Measurements from ENCODE around the gene TPTE. TPM values are rescaled to one million over a fixed set of nuclear protein-coding genes. Genes with fewer than 3 reads are reported as not detected.
"Not testable (repeated sequence)": the region's sequence is repeated elsewhere in the genome, so short reads cannot be mapped to it uniquely, and the experiment has no call there.

Gene TPTE
- total and polyA plus RNA-seq, 4 experiments from 2014 or later: not detected

DNA sequence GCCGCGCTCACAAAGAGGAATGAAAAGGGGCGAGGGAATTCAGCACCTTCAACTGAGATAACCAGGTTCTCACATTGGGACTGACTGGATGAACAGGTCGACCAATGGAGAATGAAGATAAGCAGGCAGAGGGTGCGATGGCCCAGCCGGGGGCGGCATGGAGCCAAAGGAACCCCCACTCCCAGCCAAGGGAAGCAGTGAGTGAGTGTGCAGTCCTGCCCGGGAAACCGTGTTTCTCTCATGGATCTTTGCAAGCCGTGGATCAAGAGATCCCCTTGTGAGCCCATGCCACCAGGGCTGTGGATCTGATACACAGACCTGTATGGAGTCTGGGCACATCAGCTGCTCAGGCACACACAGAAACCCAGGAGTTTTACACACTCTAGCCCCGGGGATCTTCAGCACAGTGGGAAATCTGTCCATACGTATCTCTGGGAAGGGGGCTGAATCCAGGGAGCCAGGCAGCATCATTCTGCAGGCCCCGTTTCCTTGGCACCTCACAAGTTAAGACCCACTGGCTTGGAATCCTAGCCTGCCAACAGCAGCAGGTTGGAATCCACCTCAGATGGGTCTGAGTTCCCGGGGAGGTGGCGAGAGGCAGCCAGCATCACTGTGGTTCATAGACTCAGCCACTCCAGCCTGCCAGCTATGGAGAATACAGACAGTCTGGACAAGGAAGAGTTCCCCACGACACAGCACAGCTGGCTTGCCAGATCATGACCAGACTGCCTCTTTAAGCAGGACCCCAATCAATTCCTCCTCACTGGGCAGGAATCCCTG is 53.3 kb downstream of the TPTE start:
- H3K36me3 ChIP-seq (ENCODE audit: insufficient read depth, low read length); H3K4me1 Mint-ChIP-seq; H3K36me3 Mint-ChIP-seq; POLR2A ChIA-PET (ENCODE audit: partially characterized antibody); H3K27me3 ChIP-seq (ENCODE audit: insufficient read depth, low read length); intact Hi-C loops (cut with micrococcal nuclease); H3K27me3 Mint-ChIP-seq; H3K4me1 ChIP-seq (ENCODE audit: insufficient read depth, low read length); DNase-seq; H3K27ac Mint-ChIP-seq; H3K27ac ChIP-seq (ENCODE audit: low read depth, low read length); H3K4me3 Mint-ChIP-seq; H3K4me3 ChIP-seq (ENCODE audit: low read length in 2 of 2); CTCF ChIA-PET (ENCODE audit: partially characterized antibody): not testable (repeated sequence)
- peaks cover 0 to 40% (median 28%) of the 10 kb centered on the region in 8 donors for H3K9me3 Mint-ChIP-seq
- peaks cover 0 to 19% of the 10 kb centered on the region in 2 donors for H3K9me3 ChIP-seq (ENCODE audit: control insufficient read depth in 1 of 2, low read length in 2 of 2)

DNA sequence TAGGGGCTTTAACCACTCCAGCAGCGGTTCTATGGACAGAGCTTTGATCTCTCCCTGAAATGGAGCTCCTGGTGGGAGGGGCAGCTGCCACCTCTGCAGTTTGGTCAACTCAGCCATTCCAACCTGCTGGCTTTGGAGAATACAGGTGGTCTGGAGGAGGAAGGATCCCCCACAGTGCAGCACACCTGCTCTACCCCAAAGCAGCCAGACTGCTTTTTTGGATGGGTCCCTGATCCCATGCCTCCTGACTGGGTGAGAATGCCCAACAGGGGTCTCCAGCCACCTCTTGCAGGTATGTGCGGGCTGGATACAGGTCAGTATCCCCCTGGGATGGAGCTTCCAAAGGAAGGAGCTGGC is 53.9 kb downstream of the TPTE start:
- POLR2A ChIA-PET (ENCODE audit: partially characterized antibody): no interaction called here
- H3K4me3 Mint-ChIP-seq: no peak overlapping the region

DNA sequence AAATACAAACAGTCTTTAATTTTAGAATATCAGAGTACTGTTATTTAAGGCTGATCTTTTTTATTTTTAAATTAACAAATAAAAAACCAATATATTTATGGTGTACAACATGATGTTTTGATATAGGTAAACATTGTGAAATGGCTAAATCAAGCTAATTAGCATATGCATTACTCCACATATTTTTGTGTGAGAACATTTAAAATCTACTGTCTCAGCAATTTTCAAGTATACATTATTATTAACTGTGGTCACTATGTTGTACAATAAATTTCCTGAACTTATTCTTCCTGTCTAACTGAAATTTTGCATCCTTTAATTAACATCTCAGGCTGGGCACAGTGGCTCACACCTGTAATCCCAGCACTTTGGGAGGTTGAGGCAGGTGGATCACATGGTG is 57.5 kb downstream of the TPTE start:
- POLR2A ChIA-PET (ENCODE audit: partially characterized antibody); CTCF ChIA-PET (ENCODE audit: partially characterized antibody); H3K4me3 ChIP-seq (ENCODE audit: low read length in 2 of 2); H3K4me3 Mint-ChIP-seq; H3K27me3 ChIP-seq (ENCODE audit: insufficient read depth, low read length); H3K27ac Mint-ChIP-seq; intact Hi-C loops (cut with micrococcal nuclease); H3K4me1 Mint-ChIP-seq; H3K4me1 ChIP-seq (ENCODE audit: insufficient read depth, low read length); DNase-seq; H3K27ac ChIP-seq (ENCODE audit: low read depth, low read length); H3K27me3 Mint-ChIP-seq; H3K36me3 ChIP-seq (ENCODE audit: insufficient read depth, low read length); H3K36me3 Mint-ChIP-seq: not testable (repeated sequence)
- H3K9me3 ChIP-seq (ENCODE audit: control insufficient read depth in 1 of 2, low read length in 2 of 2): peaks cover 0 to 13% of the 10 kb centered on the region in 2 donors
- H3K9me3 Mint-ChIP-seq: peaks cover 0 to 36% (median 25%) of the 10 kb centered on the region in 8 donors

More for the DNA sequence above, 53.9 kb downstream of the TPTE start:
- Histone ChIP-seq H3K9me3 (ENCODE audit: control insufficient read depth in 1 of 2, low read length in 2 of 2) (peaks cover 0 to 19% of the 10 kb centered on the region in 2 donors), H3K27me3 (ENCODE audit: insufficient read depth, low read length) (no peaks in the 10 kb centered on the region), H3K4me3 (ENCODE audit: low read length in 2 of 2) (no peak overlapping the region), H3K4me1 (ENCODE audit: insufficient read depth, low read length) (no peaks in the 10 kb centered on the region), H3K36me3 (ENCODE audit: insufficient read depth, low read length) (no peaks in the 10 kb centered on the region), H3K27ac (ENCODE audit: low read depth, low read length) (no peak overlapping the region)
- H3K27ac Mint-ChIP-seq: no peak overlapping the region
- peak in 1 of 5 donors; percentile 36 for DNase-seq
- intact Hi-C loops (cut with micrococcal nuclease): no loop called here
- H3K36me3 Mint-ChIP-seq: no peaks in the 10 kb centered on the region
- H3K27me3 Mint-ChIP-seq: no peaks in the 10 kb centered on the region
- H3K9me3 Mint-ChIP-seq: peaks cover 0 to 40% (median 28%) of the 10 kb centered on the region in 8 donors
- CTCF ChIA-PET (ENCODE audit: partially characterized antibody): no interaction called here
- no peaks in the 10 kb centered on the region for H3K4me1 Mint-ChIP-seq

DNA sequence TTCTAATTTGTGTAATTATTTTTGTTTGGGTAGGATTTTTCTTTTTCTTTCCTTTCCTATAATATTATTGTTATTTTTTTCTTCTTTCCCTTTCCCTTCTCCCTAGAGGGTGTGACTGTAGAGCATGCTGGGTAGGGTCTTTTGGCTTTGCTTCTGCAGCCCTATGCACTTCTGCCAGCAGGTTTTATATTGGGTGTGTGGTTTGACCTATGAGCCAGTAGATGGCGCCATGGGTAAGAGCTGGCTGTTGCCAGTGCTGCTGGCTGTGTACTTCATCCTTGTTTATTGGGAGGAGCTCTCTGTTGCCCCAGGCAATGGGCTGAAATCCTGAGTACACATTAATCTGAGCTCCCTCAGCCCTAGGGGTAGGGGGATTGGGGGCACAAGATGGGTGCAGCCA is 67.7 kb downstream of the TPTE start:
- H3K9me3 Mint-ChIP-seq; H3K4me3 Mint-ChIP-seq; DNase-seq; POLR2A ChIA-PET (ENCODE audit: partially characterized antibody); H3K4me3 ChIP-seq (ENCODE audit: low read length in 2 of 2); H3K27me3 Mint-ChIP-seq; H3K27me3 ChIP-seq (ENCODE audit: insufficient read depth, low read length); H3K4me1 Mint-ChIP-seq; intact Hi-C loops (cut with micrococcal nuclease); H3K27ac ChIP-seq (ENCODE audit: low read depth, low read length); H3K36me3 ChIP-seq (ENCODE audit: insufficient read depth, low read length); H3K27ac Mint-ChIP-seq; H3K4me1 ChIP-seq (ENCODE audit: insufficient read depth, low read length); CTCF ChIA-PET (ENCODE audit: partially characterized antibody); H3K36me3 Mint-ChIP-seq; H3K9me3 ChIP-seq (ENCODE audit: control insufficient read depth in 1 of 2, low read length in 2 of 2): not testable (repeated sequence)

DNA sequence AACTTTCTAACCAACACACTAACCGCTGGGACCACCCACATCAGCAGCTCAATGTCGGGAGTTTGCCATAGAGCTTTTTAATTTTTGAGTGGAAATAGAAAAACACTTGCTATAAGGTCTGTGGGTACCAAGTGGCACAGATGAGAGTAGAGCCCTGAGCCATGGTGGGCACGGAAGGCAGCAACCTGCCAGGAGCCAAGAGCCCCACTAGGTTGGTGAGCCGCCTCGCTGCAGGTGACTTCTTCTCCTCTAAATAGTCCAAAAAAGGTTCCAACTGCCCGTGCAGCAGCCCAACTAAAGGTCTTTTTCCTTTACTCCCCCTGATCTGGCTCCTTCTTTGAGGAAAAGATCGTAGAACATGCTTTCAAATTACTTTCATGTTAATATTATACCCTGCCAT is 85.7 kb downstream of the TPTE start:
- intact Hi-C loops (cut with micrococcal nuclease); H3K27me3 ChIP-seq (ENCODE audit: insufficient read depth, low read length); H3K9me3 ChIP-seq (ENCODE audit: control insufficient read depth in 1 of 2, low read length in 2 of 2); H3K4me1 ChIP-seq (ENCODE audit: insufficient read depth, low read length); H3K27ac Mint-ChIP-seq; H3K36me3 Mint-ChIP-seq; H3K4me1 Mint-ChIP-seq; POLR2A ChIA-PET (ENCODE audit: partially characterized antibody); H3K27ac ChIP-seq (ENCODE audit: low read depth, low read length); DNase-seq; H3K4me3 ChIP-seq (ENCODE audit: low read length in 2 of 2); H3K36me3 ChIP-seq (ENCODE audit: insufficient read depth, low read length); H3K4me3 Mint-ChIP-seq; CTCF ChIA-PET (ENCODE audit: partially characterized antibody); H3K27me3 Mint-ChIP-seq: not testable (repeated sequence)
- H3K9me3 Mint-ChIP-seq: peaks cover 0 to 14% (median 2%) of the 10 kb centered on the region in 8 donors

DNA sequence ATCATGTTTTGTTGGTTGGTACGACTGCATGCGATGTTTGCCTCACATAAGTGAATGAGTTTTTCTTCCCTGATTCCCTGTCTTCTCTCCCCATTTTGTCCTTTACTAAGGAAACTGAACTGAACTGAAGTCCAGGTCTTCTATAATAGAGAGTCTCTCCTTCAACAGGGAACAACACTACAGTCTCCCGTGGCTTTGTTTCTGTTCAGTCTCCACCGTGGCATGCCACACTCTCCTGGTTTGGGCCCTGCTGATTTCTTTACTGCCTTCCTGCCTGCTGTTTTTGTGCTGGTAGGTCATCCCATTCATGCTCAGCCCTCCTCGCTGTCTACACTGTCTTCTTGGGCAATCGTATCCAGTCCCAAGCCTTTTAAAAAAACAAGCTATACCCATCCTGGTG is 92.9 kb downstream of the TPTE start:
- H3K9me3 Mint-ChIP-seq: peaks cover 0 to 10% (median 6%) of the 10 kb centered on the region in 8 donors
- H3K4me1 ChIP-seq (ENCODE audit: insufficient read depth, low read length); H3K27me3 Mint-ChIP-seq; H3K27me3 ChIP-seq (ENCODE audit: insufficient read depth, low read length); H3K36me3 Mint-ChIP-seq; H3K9me3 ChIP-seq (ENCODE audit: control insufficient read depth in 1 of 2, low read length in 2 of 2); H3K4me3 Mint-ChIP-seq; H3K36me3 ChIP-seq (ENCODE audit: insufficient read depth, low read length); H3K4me1 Mint-ChIP-seq; H3K4me3 ChIP-seq (ENCODE audit: low read length in 2 of 2); H3K27ac ChIP-seq (ENCODE audit: low read depth, low read length); CTCF ChIA-PET (ENCODE audit: partially characterized antibody); POLR2A ChIA-PET (ENCODE audit: partially characterized antibody); intact Hi-C loops (cut with micrococcal nuclease); H3K27ac Mint-ChIP-seq; DNase-seq: not testable (repeated sequence)

DNA sequence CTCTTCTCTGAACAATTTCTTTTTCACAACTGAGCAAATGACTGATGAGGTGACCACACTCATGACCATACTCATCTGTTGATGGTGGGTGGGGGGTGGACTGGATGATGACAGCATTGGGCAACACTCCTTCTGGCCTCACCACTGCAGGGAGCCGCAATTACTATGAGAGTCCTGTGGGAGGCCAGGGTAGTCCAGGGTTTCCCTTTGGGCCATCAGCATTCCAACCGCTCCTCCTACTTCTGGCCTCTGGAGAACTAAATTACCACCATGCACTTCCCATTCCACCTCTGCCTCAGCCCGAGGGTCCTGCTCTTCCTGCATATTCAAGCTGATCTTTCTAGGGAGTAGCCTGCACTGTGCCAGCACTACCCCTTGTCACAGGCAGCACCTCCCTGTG is 94.7 kb downstream of the TPTE start:
- CTCF ChIA-PET (ENCODE audit: partially characterized antibody); H3K9me3 ChIP-seq (ENCODE audit: control insufficient read depth in 1 of 2, low read length in 2 of 2); H3K27me3 Mint-ChIP-seq; H3K36me3 Mint-ChIP-seq; H3K27ac Mint-ChIP-seq; H3K4me3 ChIP-seq (ENCODE audit: low read length in 2 of 2); H3K4me1 ChIP-seq (ENCODE audit: insufficient read depth, low read length); H3K27ac ChIP-seq (ENCODE audit: low read depth, low read length); DNase-seq; H3K27me3 ChIP-seq (ENCODE audit: insufficient read depth, low read length); H3K4me3 Mint-ChIP-seq; POLR2A ChIA-PET (ENCODE audit: partially characterized antibody); intact Hi-C loops (cut with micrococcal nuclease); H3K4me1 Mint-ChIP-seq; H3K36me3 ChIP-seq (ENCODE audit: insufficient read depth, low read length): not testable (repeated sequence)
- H3K9me3 Mint-ChIP-seq: peaks cover 0 to 12% (median 9%) of the 10 kb centered on the region in 8 donors

DNA sequence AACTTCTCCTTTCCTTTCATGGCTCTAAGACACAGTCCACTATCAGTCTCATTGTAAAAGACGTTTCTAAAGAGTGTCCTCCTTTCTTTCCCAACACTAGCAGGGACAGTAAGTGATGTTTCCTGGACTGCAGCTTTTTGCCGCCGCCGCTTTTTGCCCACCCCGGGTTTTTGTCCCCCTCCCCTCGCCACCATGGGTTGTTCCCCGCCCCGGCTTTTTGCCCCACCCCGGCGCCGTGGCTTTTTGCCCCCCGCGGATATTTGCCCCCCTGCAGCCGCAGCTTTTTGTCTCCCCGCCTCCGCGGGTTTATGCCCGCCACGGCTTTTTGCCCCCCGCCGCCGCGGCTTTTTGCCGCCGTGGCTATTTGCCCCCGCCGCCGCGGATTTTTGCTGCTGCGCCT is 95.2 kb downstream of the TPTE start:
- no peak for DNase-seq
- ChIA-PET POLR2A (ENCODE audit: partially characterized antibody) (no interaction called here), CTCF (ENCODE audit: partially characterized antibody) (no interaction called here)
- Histone ChIP-seq H3K27ac (ENCODE audit: low read depth, low read length) (no peak overlapping the region), H3K4me1 (ENCODE audit: insufficient read depth, low read length) (no peaks in the 10 kb centered on the region), H3K36me3 (ENCODE audit: insufficient read depth, low read length) (no peaks in the 10 kb centered on the region), H3K9me3 (ENCODE audit: control insufficient read depth in 1 of 2, low read length in 2 of 2) (peaks cover 0 to 3% of the 10 kb centered on the region in 2 donors), H3K27me3 (ENCODE audit: insufficient read depth, low read length) (no peaks in the 10 kb centered on the region), H3K4me3 (ENCODE audit: low read length in 2 of 2) (no peak overlapping the region)
- H3K27me3 Mint-ChIP-seq: no peaks in the 10 kb centered on the region
- no peaks in the 10 kb centered on the region for H3K4me1 Mint-ChIP-seq
- intact Hi-C loops (cut with micrococcal nuclease): no loop called here
- H3K9me3 Mint-ChIP-seq: peaks cover 0 to 12% (median 9%) of the 10 kb centered on the region in 8 donors
- no peaks in the 10 kb centered on the region for H3K36me3 Mint-ChIP-seq
- no peak overlapping the region for H3K27ac Mint-ChIP-seq
- no peak overlapping the region for H3K4me3 Mint-ChIP-seq
